WI38 (cell line): ENCODE results near the gene GPRIN2.
A peak's percentile ranks its signal among the peaks of the same experiment; 100 is the strongest.
"Not testable (repeated sequence)": the region's sequence is repeated elsewhere in the genome, so short reads cannot be mapped to it uniquely, and the experiment has no call there.

ENCODE experiments used
- H3K4me3 ChIP-seq: 2 replicates; pipeline ENCODE4 v1.5.1; 2011; ENCODE audit warnings: low read depth, mild to moderate bottlenecking, control low read depth, low read length
- TF ChIP-seq, protein P1 (sequence below): IDR thresholded peaks from 2 replicates; pipeline ENCODE4 v1.5.1; 2012; ENCODE audit warnings: low read depth, mild to moderate bottlenecking, control low read depth, low read length

The GPRIN2 gene

DNA sequence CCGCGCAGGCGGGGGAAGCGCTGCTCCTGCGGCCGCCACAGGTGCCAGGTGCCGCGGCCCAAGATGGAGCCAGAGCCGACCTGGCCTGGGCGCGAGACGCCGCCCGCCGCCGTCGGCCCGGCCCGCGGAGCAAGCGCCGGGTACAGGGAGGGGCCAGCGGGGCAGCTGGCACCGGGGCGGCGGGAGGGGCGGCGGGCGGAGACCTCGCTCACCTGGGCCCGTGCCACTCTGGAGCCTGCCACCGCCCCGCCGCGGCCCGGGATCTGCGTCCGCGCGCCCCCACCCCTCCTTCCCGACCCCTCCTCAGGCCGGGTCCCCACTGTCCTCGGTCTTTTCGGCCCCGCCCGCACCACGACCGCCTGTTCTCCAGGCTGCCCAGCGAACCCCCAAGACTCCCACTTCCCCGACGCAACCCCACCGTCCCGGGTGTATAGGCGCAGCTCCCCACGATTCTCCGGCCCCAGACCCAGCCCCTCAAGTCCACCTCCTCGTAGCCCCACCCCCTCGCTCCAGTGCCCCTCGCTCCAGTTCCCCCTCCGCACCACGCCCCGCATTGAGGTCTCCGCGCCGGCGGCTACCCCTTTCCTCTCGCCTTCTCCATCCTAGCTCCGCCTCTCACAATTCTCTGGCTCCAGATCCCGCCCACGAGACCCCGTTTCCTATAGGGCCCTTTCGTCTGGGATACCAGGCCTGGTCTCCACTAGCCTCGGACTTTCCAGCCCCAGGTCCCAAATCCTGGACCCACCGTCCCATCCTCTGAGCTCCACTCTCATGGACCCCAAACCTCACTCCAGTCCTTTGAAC is at the start of gene GPRIN2:
GPRIN2 (minus strand) TSS at position 144 of the 804 bp plus-strand sequence. CDS start 5,922 bp downstream, outside the sequence.
- TF ChIP-seq, protein P1, sequence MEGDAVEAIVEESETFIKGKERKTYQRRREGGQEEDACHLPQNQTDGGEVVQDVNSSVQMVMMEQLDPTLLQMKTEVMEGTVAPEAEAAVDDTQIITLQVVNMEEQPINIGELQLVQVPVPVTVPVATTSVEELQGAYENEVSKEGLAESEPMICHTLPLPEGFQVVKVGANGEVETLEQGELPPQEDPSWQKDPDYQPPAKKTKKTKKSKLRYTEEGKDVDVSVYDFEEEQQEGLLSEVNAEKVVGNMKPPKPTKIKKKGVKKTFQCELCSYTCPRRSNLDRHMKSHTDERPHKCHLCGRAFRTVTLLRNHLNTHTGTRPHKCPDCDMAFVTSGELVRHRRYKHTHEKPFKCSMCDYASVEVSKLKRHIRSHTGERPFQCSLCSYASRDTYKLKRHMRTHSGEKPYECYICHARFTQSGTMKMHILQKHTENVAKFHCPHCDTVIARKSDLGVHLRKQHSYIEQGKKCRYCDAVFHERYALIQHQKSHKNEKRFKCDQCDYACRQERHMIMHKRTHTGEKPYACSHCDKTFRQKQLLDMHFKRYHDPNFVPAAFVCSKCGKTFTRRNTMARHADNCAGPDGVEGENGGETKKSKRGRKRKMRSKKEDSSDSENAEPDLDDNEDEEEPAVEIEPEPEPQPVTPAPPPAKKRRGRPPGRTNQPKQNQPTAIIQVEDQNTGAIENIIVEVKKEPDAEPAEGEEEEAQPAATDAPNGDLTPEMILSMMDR, result no peak

DNA sequence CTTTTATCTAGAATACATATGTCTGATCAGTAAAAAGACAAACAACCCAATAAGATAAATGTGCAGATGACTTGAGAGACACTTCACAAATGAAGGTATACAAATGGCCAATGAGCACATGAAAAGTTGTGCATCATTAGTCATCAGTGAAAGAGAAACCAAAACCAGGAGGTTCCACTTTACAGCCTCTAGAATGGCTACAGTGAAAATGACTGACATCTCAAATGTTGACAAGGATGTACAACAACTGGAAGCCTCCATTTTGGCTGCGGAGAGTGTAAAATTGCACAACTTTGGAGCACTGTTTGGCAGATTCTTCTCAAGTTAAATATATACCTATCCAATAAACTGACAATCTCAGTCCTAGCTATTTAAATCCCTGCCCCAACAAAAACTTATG is 44.1 kb upstream of the GPRIN2 start:
- H3K4me3 ChIP-seq, result not testable (repeated sequence)

More for the DNA sequence above, at the start of gene GPRIN2:
- peak within 1 kb of the TSS; percentile 34; the same call in 1 of the 2 replicates for H3K4me3 ChIP-seq

DNA sequence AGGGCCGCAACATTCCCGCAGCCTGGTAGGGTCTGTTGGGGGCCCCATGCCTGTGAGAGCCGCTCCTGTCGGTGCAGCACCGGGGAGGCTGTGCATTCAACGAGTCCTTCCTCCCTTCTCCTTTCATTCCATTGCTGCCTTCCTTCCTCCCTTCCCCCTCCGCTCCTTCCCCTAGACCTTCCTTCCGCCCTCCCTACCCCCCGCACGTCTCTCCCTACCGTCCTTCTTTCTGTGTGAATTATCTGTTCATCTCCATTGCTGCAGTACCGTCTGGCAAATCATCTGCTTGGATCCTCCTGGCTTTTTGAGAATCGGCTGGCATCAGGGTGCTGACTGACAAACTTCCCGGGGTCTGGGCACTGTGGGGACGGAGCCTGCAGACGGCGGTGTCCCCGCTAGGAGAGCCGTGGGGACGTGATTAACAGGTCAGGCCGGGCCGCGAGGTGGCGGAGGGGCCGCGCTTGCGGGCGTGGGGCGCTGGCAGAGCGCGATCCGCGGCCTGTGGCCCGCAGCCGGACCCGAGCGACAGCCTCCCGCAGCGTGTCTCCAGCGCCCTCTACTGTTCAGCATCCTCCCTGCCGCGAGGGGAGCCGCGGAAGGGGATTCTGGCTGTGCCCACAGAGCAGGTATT is 41.3 kb upstream of the GPRIN2 start:
- peak overlapping the region; percentile 51 for H3K4me3 ChIP-seq

DNA sequence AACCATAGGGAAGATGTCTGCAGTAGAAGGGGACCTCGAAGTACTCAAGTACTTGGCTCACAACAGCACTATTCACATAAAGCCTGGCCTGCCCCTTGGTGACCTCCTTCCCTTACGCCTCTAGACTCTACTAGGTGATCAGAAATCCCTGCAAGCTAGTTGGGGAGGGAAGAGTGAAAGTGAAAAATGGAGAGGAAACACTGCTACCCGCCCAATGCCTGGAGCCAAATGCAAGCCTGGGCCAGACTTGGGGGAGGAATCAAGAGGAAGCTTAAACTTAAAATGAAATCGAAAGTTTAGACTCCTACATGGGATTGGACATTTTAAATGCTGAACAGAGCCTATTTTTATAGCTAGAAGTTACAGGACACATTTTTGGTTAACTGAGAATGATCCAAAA is 40.1 kb upstream of the GPRIN2 start:
- H3K4me3 ChIP-seq, result not testable (repeated sequence)

DNA sequence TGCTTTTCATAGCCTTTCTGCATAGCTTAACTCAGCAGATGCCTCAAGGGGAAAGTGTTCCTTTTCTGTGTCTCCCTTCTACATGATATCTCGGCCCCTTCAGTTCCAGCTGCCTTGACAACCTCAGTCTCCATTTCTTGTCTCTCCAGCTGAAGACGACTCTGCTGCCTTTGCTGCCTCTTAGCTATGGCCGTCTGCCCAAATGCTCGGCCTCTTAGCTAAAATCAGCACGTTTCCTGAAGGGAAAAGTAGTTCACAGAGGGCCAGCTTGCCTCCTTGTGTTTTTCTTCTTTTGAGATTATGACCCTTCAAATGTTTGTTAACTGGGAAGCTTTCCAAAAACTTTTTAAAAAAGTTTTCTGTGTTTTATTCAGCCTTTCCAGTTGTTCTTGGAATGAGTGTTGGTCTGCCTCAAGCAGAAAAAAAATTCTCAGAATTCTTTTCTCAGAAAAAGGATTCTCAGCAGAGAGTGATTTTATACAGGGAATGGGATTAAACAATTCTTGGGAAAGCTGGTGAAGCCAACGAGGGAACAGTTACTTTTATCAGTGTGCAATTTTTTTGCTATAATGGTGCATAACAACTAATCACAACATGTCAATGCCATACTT is 38.1 kb upstream of the GPRIN2 start:
- not testable (repeated sequence) for H3K4me3 ChIP-seq

DNA sequence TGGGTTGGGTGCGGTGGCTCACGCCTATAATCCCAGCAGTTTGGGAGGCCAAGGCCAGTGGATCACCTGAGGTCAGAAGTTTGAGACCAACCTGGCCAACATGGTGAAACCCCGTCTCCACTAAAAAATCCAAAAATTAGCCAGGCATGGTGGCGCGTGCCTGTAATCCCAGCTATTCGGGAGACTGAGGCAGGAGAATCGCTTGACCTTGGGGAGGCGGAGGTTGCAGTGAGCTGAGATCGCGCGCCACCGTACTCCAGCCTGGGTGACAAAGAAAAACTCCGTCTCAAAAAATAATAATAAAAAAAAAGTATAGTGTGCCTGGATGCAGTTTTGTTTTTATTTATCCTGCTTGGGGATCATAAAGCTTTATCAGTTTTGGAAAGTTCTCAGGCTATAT is 36.8 kb upstream of the GPRIN2 start:
- not testable (repeated sequence) for H3K4me3 ChIP-seq

DNA sequence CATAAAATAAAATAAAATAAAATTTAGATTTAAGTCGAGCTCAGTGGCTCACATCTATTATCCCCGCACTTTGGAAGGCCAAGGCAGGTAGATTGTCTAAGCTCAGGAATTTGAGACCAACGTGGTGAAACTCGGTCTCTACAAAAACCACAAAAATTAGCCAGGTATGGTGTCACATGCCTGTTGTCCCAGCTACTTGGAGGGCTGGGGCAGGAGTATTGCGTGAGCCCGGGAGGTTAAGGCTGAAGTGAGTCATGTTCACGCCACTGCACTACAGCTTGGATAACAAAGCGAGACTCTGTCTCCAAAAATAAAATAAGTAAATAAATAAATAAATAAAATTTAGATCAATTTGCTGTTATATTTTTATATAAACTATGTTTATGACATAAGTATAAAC is 34.6 kb upstream of the GPRIN2 start:
- not testable (repeated sequence) for H3K4me3 ChIP-seq

DNA sequence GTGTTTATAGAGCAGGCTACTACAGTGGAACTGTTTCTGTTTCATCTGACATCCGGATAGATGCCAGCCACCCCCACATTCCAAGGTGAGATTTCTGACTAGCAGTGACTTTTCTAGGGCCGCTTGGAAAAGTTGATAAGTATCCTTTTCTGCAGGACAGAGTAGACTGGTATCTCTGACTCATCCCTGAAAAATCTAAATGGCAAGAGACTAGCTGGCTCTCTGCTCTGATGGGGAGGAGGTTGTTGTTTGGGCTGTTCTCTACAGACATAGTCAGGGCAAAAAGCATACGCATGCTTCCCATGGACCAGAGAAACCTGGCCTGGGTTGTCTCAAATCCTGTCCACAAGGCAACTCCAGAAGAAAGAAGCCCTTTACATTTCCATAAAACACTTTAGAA is 33.1 kb upstream of the GPRIN2 start:
- not testable (repeated sequence) for H3K4me3 ChIP-seq

DNA sequence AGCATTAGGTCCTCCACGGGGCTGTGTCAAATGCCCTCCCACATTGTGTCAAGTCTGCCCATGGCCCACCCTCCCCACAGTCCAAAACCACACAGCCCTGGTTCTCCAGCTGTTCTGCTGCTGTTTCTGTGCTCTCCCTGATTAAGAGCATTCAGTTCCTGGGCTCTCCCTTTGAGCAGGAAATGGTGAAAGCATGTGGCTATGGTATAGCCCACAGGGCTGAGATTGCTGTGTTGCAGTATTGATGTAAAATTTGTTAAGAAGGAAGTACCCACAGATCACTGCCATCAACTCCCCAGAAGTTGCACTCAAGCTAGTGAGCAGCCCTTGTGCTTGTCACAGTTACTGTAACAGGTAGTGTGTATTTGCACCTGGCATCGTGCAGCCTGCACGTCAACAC is 31.8 kb upstream of the GPRIN2 start:
- H3K4me3 ChIP-seq, result not testable (repeated sequence)

DNA sequence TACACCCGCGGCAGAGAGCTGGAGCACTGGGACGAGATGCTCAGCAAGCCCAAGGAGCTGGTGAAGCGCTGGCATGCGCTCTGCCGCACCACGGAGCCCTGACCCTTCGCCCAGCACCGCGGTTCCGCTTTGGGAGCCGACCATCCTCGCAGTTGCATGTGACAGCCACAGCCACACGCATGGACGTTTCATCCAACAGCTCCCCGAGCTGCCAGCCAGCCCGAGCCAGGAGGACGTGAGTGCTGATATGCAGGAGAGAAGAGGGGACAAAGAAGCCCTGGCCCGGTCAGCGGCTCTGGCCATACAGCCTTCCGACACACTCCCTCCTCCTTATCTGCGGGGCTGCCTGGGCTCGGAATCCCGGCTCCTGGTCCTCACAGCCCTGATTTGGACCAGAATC is 31.1 kb upstream of the GPRIN2 start:
- H3K4me3 ChIP-seq, result not testable (repeated sequence)

DNA sequence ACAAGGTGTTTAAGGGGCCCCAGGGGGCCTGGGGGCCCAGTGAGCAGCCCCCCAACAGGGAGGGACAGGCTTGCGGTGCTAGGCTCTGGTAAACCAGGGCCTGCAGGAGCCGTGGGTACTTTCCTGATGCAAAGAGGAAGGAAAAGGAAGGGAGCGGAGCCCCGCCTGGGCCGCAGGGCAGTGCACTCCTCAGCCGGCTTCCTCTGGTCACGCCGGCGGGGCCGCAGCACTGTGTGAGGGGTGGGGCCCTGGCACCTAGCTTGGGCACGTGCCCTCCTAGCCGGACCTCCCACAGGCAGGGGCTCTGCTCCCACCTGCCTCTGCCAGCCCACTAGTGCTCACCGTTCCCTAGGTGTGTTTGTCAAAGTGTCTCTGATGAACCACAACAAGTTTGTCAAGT is 28.8 kb upstream of the GPRIN2 start:
- H3K4me3 ChIP-seq, result not testable (repeated sequence)

DNA sequence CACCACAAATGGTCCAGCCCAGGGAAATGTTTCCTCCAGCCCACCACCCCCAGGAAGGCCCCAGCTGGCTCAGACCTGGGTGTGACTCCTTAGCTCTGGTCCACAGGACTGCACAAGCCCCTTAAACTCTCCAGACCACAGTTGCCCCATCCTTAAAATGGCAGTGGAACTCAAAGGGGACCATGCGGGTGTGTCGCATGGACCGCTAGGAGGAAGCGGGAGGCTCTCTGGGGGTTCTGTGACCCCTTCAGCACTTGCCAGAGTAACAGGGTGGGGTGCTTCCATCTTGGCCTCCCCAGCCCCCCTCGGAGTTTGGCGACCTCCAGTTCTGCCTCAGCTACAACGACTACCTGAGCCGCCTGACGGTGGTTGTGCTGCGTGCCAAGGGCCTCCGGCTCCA is 27.7 kb upstream of the GPRIN2 start:
- not testable (repeated sequence) for H3K4me3 ChIP-seq

DNA sequence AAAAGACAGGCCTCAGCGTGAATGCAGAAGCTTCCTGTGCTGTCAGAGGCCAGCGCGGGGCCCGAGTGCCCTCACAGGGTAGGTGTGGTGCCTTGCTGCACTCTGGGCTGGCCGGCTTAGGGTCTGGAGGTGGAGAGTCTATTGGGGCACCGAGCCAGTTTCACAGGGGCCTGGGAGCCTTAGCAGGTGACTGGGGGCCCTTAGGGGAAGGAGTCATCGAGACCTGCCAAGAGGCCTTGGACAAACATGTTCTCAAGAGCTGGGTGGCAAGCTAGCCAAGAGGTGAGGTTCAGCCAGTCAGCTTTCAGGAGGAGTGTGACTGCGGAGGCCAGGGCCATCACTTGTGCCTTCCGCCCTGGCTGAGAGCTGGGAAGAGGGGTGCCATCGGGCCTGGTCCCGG is 26.1 kb upstream of the GPRIN2 start:
- not testable (repeated sequence) for H3K4me3 ChIP-seq

DNA sequence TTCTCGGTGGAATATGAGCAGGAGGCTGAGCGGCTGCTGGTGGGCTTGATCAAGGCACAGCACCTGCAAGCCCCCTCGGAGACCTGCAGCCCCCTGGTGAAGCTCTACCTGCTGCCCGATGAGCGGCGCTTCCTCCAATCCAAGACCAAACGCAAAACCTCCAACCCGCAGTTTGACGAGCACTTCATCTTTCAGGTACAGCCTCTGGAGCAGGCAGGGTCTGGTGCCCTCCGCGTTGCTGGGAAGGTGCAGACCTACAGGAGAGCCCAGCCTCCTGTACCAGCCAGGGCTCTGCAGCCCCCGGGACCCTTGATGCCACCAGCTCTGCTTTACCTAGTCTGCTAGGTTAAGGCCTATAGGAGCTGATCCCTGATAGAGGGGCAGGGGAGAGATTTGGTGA is 25.5 kb upstream of the GPRIN2 start:
- not testable (repeated sequence) for H3K4me3 ChIP-seq

DNA sequence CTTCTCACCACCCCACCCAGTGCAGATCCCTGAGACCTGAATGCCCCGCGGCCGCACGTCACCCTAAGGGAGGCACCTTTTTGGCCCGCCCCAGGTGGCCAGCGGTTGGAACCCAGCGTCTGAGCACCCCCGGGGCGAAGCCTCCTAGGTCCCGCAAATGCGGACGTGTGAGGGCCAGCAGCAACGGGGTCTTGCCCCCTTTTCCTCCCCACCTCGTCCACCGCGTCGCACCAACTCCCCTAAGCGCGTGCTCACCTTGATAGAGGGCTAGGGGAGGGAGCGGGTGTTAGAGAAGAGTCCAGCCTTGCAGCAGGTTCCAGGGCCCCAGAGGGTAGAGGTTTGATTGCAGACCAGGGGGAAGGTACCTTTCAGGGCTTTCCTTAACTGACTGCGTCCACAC is 22.9 kb upstream of the GPRIN2 start:
- H3K4me3 ChIP-seq, result not testable (repeated sequence)

DNA sequence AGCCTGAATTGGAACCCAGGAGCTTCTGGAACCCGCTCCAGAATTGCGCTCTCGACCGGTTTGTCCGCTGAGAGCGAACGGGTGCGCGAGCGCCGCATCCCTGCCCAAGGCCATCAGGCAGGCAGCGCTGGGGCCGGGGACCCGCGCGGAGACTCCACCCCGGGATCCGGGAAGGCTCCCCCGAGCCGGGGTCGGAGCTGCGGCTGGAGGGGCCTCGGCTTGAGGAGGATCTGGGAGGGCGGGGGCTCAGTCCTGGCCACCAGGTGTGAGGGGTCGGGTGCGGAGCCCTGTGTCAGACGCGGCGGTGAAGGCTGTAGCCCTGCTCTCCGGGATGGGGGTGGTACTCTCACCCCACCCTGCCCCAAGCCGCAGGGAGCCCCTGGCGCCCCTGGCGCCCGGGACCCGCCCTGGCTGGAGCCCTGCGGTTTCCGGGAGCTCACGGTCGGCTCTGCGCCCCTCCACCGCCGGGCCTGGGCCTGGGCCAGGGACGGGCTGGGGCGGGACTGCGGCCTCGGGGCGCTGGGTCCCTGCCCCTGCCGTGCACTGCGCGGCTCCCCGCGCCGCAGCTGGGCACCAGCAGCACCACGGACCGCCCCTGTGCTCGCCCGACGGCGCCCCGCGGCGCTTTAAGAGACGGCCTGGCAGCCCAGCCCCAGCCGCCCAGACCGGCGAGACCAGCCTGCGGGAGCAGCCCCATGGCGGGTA is 22.2 kb upstream of the GPRIN2 start, which contains the start of gene SYT15:
SYT15 (plus strand) TSS at position 655 of the 705 bp plus-strand sequence; CDS start at position 696, 41 bp downstream.
- not testable (repeated sequence) for H3K4me3 ChIP-seq

DNA sequence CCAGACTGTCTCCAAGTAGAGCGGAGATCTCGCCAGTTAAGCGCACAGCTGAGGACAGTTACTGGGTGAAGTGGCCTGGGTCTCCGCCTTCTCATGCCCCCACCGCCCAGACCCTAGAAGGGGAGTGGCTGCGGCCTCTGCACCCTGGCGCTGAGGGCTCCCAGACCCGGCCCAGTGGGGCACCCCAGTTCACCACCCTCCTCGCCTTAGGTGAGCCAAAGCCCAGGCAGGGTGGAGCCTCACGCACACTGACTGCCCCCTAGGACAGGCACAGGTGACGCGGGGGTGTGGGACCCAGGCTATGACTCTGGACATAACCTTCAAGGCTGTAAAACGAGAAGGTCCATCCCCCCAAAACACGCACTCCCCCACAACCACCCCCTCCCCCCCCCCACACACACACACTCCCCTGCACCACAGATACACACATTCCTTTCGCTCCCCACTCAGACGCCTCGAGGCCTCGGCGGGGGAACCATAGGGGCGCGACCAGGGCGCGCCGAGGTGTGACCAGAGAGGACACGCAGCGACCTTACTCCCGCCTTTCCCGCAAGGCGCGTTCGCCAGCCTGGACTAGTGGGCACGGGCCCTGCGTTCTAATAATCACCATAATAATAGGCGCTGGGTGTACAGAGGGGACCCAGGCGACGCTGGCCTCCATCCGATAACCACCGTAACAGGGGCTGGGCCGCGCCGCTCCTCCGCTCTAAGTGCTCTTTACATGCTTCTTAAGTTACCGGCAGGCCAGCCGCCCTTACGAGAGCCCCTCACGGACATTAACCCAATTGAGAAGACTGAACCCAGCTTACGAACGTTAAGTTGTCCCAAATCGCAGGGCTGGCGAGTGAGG is 21.4 kb upstream of the GPRIN2 start:
- H3K4me3 ChIP-seq, result not testable (repeated sequence)

DNA sequence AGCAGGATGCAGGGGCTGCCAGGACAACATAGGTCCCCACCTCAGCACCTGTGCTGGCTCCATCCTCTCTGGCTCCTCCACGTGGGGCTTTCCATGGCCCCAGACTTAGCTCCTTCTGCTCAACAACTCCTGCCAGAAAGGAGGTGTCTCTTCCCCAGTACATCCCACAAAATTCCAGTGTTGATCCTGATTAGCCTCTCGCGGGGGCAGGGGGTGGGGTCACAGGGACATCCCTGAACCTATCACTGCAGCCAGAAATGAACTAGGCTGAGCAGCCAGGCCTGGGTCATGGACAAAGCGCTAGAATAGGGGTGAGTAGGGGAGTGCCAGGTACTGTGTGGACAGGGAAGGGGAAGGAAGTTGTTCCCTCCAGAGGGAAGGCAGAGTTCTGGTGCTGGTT is 17.4 kb upstream of the GPRIN2 start:
- not testable (repeated sequence) for H3K4me3 ChIP-seq

DNA sequence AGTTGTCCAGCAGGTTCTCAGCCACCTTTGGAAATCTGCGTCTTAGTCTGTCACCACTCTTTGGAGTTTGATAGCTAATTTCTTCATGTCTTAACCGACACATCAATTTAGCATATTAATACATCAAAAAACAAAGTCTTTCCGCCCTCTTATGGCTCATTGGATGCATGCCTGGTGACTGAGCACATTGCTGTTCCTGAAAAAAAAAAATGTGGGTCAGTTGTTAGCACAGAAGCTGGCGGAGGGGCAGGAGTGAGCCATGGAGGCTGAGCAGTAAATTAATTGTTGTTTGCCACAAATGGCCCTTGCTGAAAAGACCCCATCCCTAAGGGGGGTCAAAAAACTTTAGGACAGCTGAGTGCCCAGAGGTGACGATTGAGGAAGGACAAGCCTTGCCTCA is 16.9 kb upstream of the GPRIN2 start:
- not testable (repeated sequence) for H3K4me3 ChIP-seq
